NCI-H2196 treated with DMSO at 0.1 percent for 48 hours (cell line): Measurements from ENCODE around the gene RAD51B.
"Not testable (repeated sequence)": the region's sequence is repeated elsewhere in the genome, so short reads cannot be mapped to it uniquely, and the experiment has no call there.

Experiments
- DNase-seq: peaks from one replicate; lab custom pipeline; 2025; ENCODE audit not compliant: unreplicated experiment; lab: John Stamatoyannopoulos, UW

RAD51B gene

GRCh38 chr14:68414121-68414520 is 594.5 kb downstream of the RAD51B start:
- DNase-seq: no peak

- no peak for DNase-seq
Observed at GRCh38 chr14:68416171-68416570, 596.6 kb downstream of the RAD51B start.

GRCh38 chr14:68417009-68417650 is 597.6 kb downstream of the RAD51B start:
- no peak for DNase-seq

GRCh38 chr14:68418174-68419118 is 598.9 kb downstream of the RAD51B start:
- DNase-seq: no peak

- DNase-seq: no peak
Observed at GRCh38 chr14:68420350-68420749, 600.8 kb downstream of the RAD51B start.

- no peak for DNase-seq
Observed at GRCh38 chr14:68421116-68421515, 601.5 kb downstream of the RAD51B start.

GRCh38 chr14:68423686-68424085 is 604.1 kb downstream of the RAD51B start:
- no peak for DNase-seq

- no peak for DNase-seq
Observed at GRCh38 chr14:68424443-68425172, 605.0 kb downstream of the RAD51B start.

- DNase-seq: no peak
Observed at GRCh38 chr14:68426661-68427549, 607.3 kb downstream of the RAD51B start.

- DNase-seq: no peak
Observed at GRCh38 chr14:68427550-68427890, 607.9 kb downstream of the RAD51B start.

GRCh38 chr14:68428900-68429299 is 609.3 kb downstream of the RAD51B start:
- not testable (repeated sequence) for DNase-seq

GRCh38 chr14:68434173-68434572 is 614.6 kb downstream of the RAD51B start:
- DNase-seq: not testable (repeated sequence)

GRCh38 chr14:68435631-68436030 is 616.1 kb downstream of the RAD51B start:
- not testable (repeated sequence) for DNase-seq

GRCh38 chr14:68439676-68440075 is 620.1 kb downstream of the RAD51B start:
- no peak for DNase-seq

GRCh38 chr14:68440820-68441219 is 621.2 kb downstream of the RAD51B start:
- no peak for DNase-seq

- DNase-seq: no peak
Observed at GRCh38 chr14:68441542-68441941, 622.0 kb downstream of the RAD51B start.

- DNase-seq: no peak
Observed at GRCh38 chr14:68442828-68443629, 623.5 kb downstream of the RAD51B start.

- no peak for DNase-seq
Observed at GRCh38 chr14:68444449-68445168, 625.0 kb downstream of the RAD51B start.
